Neural crest cell (in vitro differentiated cells): Measurements from ENCODE around the gene ASMTL. TPM values are rescaled to one million over a fixed set of nuclear protein-coding genes. Genes with fewer than 3 reads are reported as not detected.
"Not testable (repeated sequence)": the region's sequence is repeated elsewhere in the genome, so short reads cannot be mapped to it uniquely, and the experiment has no call there.

Source experiments
- DNase-seq: peaks from one replicate; pipeline ENCODE4 v3.0.0; 2021; ENCODE audit warnings: low read depth, mixed read lengths, low spot score
- H3K27ac Mint-ChIP-seq: one replicate; pipeline ENCODE4 v1.8.0; 2021; ENCODE audit warnings: mild to moderate bottlenecking, mixed read lengths; ENCODE audit not compliant: unreplicated experiment
- H3K27me3 Mint-ChIP-seq: 2 replicates; pipeline ENCODE4 v1.8.0; 2021; ENCODE audit warnings: low read depth, mild to moderate bottlenecking, mixed read lengths
- H3K36me3 Mint-ChIP-seq: 2 replicates; pipeline ENCODE4 v1.8.0; 2021; ENCODE audit warnings: low read depth, mild to moderate bottlenecking, mixed read lengths
- H3K4me1 Mint-ChIP-seq: 2 replicates; pipeline ENCODE4 v1.8.0; 2021; ENCODE audit warnings: mixed read lengths
- H3K4me3 Mint-ChIP-seq: one replicate; pipeline ENCODE4 v1.8.0; 2021; ENCODE audit warnings: mild to moderate bottlenecking, mixed read lengths
- H3K9me3 Mint-ChIP-seq: 2 replicates; pipeline ENCODE4 v1.8.0; 2021; ENCODE audit warnings: mixed read lengths
- total RNA-seq: library from RNA; stranded (reverse); gene quantifications from 2 replicates; pipeline ENCODE4 v1.2.1, GENCODE V29; 2021
- TF ChIP-seq, protein P1 (sequence below): fragments of 200-600 bp; sonication (generic); conservative IDR thresholded peaks from 2 replicates; pipeline ENCODE4 v1.5.0; 2021; ENCODE audit warnings: antibody characterized with exemption, mild to moderate bottlenecking

The ASMTL gene
- total RNA-seq, 1 donor from 2014 or later: 37.4 TPM

DNA sequence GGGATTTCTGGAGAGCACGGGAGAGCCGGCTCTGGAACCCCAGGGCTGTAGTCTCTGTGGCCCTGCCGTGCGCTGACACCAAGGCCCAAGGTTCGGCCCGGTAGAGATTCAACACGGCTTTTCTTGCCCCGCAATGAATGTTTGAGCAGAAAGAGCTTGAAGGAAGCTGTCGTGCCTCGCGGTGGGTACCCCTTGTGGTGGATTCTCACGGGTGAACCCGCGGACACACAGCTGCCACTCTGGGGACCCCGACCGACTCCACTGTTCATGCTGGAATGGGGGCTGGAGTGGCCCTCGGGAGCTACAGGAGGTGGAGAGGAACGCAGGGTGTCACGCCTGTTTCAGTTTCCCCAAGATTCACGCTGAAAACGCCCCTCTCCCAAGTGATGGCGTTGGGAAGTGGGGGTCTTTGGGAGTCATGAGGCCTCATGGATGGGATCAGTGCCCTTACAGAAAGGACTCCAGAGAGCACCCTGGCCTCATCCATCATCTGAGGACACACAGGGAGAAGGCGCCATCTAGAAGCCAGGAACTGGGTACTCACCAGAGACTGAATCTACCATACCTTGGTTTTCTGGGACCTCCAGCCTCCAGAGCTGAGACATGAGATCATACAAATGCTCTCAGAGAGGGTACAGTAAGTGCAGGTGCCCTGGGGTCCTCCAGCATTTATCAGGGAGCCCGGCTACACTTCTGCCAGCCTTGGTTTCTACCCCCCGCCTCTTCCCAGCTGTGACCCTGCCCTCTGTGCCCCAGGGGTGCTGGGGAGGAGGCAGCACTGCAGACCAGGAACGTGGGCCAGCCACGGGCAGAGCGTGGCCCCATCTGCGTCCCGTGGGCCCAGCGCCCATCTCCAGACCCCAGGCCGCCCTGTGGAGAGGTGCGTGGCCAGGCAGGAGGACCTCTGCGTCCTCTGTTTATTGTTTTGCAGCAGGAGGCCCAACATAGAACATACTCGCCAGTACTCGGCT, 67.2 kb downstream of the ASMTL start:
- Mint-ChIP-seq H3K4me3 (peak overlapping the region; percentile 54), H3K4me1 (peaks cover 10% of the 10 kb centered on the region), H3K9me3 (no peaks in the 10 kb centered on the region), H3K36me3 (peaks cover 31% of the 10 kb centered on the region), H3K27me3 (peaks cover 9% of the 10 kb centered on the region), H3K27ac (no peak overlapping the region)
- TF ChIP-seq, protein P1, sequence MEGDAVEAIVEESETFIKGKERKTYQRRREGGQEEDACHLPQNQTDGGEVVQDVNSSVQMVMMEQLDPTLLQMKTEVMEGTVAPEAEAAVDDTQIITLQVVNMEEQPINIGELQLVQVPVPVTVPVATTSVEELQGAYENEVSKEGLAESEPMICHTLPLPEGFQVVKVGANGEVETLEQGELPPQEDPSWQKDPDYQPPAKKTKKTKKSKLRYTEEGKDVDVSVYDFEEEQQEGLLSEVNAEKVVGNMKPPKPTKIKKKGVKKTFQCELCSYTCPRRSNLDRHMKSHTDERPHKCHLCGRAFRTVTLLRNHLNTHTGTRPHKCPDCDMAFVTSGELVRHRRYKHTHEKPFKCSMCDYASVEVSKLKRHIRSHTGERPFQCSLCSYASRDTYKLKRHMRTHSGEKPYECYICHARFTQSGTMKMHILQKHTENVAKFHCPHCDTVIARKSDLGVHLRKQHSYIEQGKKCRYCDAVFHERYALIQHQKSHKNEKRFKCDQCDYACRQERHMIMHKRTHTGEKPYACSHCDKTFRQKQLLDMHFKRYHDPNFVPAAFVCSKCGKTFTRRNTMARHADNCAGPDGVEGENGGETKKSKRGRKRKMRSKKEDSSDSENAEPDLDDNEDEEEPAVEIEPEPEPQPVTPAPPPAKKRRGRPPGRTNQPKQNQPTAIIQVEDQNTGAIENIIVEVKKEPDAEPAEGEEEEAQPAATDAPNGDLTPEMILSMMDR: no peak
- no peak for DNase-seq

DNA sequence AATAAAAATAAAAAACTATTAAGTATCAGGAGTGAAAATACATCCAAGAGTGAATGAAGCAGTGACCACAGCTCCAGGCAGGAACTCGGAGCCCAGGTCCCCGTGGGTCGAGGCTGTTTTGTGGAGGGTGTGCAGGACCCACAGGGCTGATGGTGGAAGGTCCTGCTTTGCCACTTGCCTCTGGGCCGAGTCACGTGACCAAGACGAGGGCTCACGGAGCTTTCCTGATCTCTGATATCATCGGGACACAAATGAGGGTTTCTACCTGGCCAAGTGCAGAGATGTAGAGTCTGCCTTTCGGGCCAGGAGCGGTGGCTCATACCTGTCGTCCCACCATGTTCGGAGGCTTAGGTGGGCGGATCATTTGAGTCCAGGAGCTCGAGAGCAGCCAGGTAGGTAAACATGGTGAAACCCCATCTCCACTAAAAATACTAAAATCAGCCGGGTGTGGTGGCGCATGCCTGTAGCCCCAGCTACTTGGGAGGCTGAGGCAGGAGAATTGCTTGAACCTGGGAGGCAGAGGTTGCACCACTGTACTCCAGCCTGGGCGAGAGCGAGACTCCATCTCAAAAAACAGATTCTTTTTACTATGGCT, 68.0 kb downstream of the ASMTL start:
- H3K4me1 Mint-ChIP-seq: peaks cover 10% of the 10 kb centered on the region
- H3K36me3 Mint-ChIP-seq: peaks cover 31% of the 10 kb centered on the region
- H3K9me3 Mint-ChIP-seq: no peaks in the 10 kb centered on the region
- peaks cover 13% of the 10 kb centered on the region for H3K27me3 Mint-ChIP-seq
- peak overlapping the region; percentile 54 for H3K4me3 Mint-ChIP-seq
- no peak for DNase-seq
- no peak overlapping the region for H3K27ac Mint-ChIP-seq
- TF ChIP-seq, protein P1: no peak

DNA sequence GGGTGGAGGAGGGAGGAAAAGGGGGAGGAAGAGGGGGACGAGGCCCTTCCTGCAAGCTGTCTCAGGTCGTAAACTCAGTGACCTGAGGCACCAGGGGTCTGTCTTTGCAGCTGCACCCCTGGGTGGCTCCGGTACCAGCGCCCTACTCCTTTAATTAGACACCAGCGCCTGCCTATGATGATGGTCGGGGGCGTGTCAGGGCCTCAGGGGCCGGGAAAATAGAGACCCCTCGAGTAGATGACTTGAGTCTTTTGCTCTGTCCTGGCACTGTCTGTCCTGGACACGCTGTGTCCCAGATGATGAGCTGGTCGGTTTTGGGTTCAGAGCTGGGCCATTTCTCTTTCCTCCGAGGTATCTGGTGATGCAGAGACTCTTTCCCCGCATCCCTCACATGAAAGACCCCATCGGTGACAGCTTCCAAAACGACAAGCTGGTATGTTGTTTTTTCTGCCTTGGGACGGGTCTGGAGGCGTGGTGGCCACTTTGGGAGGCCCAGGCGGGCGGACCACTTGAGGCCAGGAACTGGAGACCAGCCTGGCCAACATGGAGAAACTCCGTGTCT, 72.0 kb downstream of the ASMTL start:
- H3K27me3 Mint-ChIP-seq: peaks cover 17% of the 10 kb centered on the region
- H3K9me3 Mint-ChIP-seq: no peaks in the 10 kb centered on the region
- no peak for DNase-seq
- TF ChIP-seq, protein P1: no peak
- peaks cover 10% of the 10 kb centered on the region for H3K36me3 Mint-ChIP-seq
- peaks cover 3% of the 10 kb centered on the region for H3K4me1 Mint-ChIP-seq
- H3K4me3 Mint-ChIP-seq: peak overlapping the region; percentile 83
- no peak overlapping the region for H3K27ac Mint-ChIP-seq

DNA sequence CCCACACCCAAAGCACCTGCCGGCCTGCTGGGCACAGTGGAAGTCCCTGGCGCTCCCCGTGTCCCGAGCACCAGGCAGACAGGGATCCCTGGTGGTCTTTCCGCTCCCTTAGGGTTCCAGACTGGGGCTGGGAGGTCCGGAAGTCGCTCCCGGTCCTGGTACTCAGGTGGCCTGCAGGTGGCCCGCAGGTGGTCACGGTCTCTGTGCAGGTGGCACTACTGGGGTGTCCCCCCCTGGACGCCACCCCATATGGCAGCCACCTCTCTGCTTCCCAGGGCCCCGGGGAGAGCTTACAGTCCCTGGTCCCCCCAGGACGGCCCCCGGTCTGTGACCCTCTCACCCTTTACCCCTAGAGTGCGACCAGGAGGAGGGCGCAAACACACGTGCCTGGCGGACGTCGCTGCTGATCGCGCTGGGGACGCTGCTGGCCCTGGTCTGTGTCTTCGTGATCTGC, 74.4 kb downstream of the ASMTL start:
- Mint-ChIP-seq H3K27me3 (peaks cover 16% of the 10 kb centered on the region), H3K36me3 (peaks cover 2% of the 10 kb centered on the region), H3K27ac (no peak overlapping the region), H3K4me1 (peaks cover 3% of the 10 kb centered on the region), H3K9me3 (no peaks in the 10 kb centered on the region), H3K4me3 (peak overlapping the region; percentile 78)
- no peak for DNase-seq
- TF ChIP-seq, protein P1: no peak

DNA sequence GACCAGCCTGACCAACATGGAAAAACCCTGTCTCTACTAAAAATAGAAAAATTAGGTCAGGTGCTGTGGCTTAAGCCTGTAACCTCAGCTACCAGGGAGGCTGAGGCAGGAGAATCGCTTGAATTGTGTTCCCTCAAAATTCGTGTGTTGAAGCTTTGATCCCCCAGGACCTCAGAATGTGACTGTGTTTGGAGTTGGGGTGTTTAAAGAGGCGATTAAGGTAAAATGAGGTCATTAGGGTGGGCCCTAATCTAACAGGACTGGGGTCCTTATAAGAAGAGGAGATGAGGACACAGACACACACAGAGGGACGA, 84.4 kb downstream of the ASMTL start:
- Mint-ChIP-seq H3K27me3 (no peaks in the 10 kb centered on the region), H3K27ac (no peak overlapping the region), H3K4me1 (no peaks in the 10 kb centered on the region), H3K9me3 (no peaks in the 10 kb centered on the region), H3K4me3 (peak overlapping the region; percentile 14), H3K36me3 (no peaks in the 10 kb centered on the region)
- no peak for DNase-seq
- TF ChIP-seq, protein P1: no peak

DNA sequence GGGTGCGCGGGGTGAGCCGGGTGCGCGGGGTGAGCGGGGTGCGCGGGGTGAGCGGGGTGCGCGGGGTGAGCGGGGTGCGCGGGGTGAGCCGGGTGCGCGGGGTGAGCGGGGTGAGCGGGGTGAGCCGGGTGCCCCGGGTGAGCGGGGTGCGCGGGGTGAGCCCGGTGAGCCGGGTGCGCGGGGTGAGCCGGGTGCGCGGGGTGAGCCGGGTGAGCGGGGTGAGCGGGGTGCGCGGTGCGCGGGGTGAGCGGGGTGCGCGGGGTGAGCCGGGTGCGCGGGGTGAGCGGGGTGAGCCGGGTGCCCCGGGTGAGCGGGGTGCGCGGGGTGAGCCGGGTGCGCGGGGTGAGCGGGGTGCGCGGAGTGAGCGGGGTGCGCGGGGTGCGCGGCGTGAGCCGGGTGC, 86.3 kb downstream of the ASMTL start:
- H3K9me3 Mint-ChIP-seq, DNase-seq, H3K4me3 Mint-ChIP-seq, H3K4me1 Mint-ChIP-seq, H3K36me3 Mint-ChIP-seq, H3K27ac Mint-ChIP-seq, H3K27me3 Mint-ChIP-seq: not testable (repeated sequence)
